GM19238 (cell line): Measurements from ENCODE around the gene GPRIN3.
"Not testable (repeated sequence)": the region's sequence is repeated elsewhere in the genome, so short reads cannot be mapped to it uniquely, and the experiment has no call there.

Experiments used
- DNase-seq: peaks from one replicate; pipeline ENCODE4 v3.0.0; 2011; ENCODE audit warnings: low spot score; ENCODE audit not compliant: insufficient read length

GPRIN3 gene

GRCh38 chr4:89216866-89217265 is 90.7 kb downstream of the GPRIN3 start:
- DNase-seq: no peak

- no peak for DNase-seq
Observed at GRCh38 chr4:89216422-89216821, 91.2 kb downstream of the GPRIN3 start.

GRCh38 chr4:89215736-89216135 is 91.9 kb downstream of the GPRIN3 start:
- no peak for DNase-seq

GRCh38 chr4:89214308-89214707 is 93.3 kb downstream of the GPRIN3 start:
- no peak for DNase-seq

GRCh38 chr4:89213382-89213701 is 94.3 kb downstream of the GPRIN3 start:
- DNase-seq: no peak

GRCh38 chr4:89212666-89213381 is 94.8 kb downstream of the GPRIN3 start:
- DNase-seq: no peak

GRCh38 chr4:89204624-89205023 is 103.0 kb downstream of the GPRIN3 start:
- no peak for DNase-seq

- DNase-seq: no peak
Observed at GRCh38 chr4:89203902-89204301, 103.7 kb downstream of the GPRIN3 start.

- not testable (repeated sequence) for DNase-seq
Observed at GRCh38 chr4:89199394-89199793, 108.2 kb downstream of the GPRIN3 start.

- no peak for DNase-seq
Observed at GRCh38 chr4:89197920-89198319, 109.7 kb downstream of the GPRIN3 start.

GRCh38 chr4:89196745-89197144 is 110.9 kb downstream of the GPRIN3 start:
- DNase-seq: no peak

- DNase-seq: no peak
Observed at GRCh38 chr4:89196056-89196674, 111.4 kb downstream of the GPRIN3 start.

- DNase-seq: no peak
Observed at GRCh38 chr4:89193843-89194242, 113.8 kb downstream of the GPRIN3 start.
